RPMI7951 (cell line): ENCODE measurements around the gene ATM. TPM values are rescaled to one million over a fixed set of nuclear protein-coding genes. Genes with fewer than 3 reads are reported as not detected.
A peak's percentile ranks its signal among the peaks of the same experiment; 100 is the strongest.
"Not testable (repeated sequence)": the region's sequence is repeated elsewhere in the genome, so short reads cannot be mapped to it uniquely, and the experiment has no call there.

Experiments used
- DNase-seq: peaks from one replicate; pipeline ENCODE4 v3.0.0-alpha.2; 2012; ENCODE audit warnings: low read depth
- total RNA-seq: library from RNA; depleted of rRNA; stranded (reverse); fragments of >200 nt; shearing (Covaris generic); gene quantifications from 2 replicates; pipeline ENCODE4 v1.2.3, GENCODE V29; 2014; rRNA removed

The ATM gene
- total RNA-seq, 1 experiment from 2014 or later, result 66.4 TPM

DNA sequence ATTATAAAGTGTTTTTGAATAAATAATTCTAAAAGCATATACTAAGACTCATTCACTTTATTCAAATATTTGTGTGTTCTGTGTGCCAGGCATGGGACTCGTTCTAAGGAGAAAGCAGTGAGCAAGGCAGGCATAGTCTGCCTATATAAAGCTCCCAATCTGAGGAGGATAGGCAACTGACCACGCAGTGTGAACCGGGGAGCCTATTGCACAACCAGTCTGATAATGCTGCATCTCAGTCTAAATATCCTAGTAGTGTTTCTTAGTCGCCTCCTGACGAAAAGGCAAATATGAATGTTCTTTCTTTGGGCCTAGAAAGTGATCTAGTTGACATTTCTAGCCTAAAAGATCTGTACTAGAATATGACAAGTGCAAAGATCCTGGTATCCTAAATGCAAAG lies 146.2 kb downstream of the ATM start:
- no peak for DNase-seq

DNA sequence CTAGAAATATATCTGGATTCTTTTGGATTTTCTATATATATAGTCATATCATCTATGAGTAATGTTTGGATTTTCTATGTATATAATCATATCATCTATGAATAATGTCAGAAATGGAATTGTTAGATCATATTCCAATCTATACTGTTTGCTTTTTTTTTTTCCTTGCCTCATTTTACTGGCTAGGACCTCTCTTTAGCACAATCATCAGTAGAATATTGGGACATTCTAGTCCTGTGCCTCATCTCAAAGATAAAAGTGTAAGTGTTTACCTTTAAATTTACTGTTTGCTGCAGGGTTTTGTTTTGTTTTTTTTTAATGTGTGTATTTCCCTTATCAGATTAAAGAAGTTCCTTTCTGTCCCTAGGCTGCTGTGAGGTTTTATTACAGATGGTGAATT lies 147.4 kb downstream of the ATM start:
- no peak for DNase-seq

DNA sequence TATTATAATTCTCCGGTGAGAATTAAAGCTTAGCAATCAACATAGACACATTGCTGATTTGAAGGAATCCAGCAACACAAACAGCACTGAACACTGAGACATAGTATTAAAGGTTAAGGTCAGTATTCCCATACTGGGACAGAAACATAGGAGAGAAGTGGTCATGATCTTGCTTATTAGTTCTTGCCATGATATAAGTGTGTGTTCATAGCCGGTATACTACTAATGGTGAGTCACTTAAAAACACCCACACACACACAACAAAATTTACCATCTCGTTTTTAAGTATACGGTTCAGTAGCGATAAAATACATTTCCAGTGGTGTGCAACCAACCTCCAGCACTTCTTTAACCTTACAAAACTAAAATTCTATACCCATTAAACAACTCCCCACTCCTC lies 148.1 kb downstream of the ATM start:
- no peak for DNase-seq

DNA sequence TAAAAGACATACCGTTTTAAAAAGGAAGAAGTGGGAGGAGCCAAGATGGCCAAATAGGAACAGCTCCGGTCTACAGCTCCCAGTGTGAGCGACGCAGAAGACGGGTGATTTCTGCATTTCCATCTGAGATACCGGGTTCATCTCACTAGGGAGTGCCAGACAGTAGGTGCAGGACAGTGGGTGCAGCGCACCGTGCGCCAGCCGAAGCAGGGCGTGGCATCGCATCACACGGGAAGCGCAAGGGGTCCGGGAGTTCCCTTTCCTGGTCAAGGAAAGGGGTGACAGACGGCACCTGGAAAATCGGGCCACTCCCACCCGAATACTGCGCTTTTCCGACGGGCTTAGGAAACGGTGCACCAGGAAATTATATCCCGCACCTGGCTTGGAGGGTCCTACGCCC lies 150.6 kb downstream of the ATM start:
- DNase-seq, result not testable (repeated sequence)

DNA sequence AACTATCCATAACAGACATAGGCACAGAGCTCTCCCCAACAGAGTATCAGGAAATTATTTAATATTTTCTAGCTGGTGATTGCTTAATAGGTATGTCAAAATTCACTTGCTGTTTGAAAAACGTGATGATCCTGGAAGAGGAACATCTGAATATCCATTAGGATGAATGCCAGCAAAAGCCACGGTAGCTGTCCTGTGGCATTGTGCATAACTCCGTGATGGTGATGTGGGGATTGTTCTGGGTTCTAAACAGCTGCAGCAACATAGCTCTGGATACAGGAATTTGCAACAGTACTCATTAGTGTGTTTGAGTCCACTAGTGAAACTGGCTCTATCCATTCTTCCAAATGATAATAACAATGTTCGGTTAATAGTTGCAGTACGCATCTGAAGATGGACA lies 165.7 kb downstream of the ATM start:
- DNase-seq, result no peak

DNA sequence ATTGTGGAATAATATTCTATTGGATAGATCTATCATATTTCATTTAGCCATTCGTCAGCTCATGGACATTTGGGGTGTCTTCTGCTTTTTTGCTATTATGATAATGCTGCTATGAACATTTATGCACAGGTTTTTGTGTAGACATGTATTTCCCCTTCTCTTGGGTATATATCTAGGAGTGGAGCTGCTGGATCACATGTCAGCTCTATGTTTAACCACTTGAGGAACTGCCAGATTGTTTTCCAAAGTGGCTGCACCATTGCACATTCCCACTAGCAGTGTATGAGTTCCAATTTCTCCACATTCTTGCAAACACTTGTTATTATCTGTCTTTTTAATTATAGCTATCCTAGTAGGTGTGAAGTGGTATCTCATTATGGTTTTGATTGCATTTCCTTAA lies 169.5 kb downstream of the ATM start:
- DNase-seq, result no peak

DNA sequence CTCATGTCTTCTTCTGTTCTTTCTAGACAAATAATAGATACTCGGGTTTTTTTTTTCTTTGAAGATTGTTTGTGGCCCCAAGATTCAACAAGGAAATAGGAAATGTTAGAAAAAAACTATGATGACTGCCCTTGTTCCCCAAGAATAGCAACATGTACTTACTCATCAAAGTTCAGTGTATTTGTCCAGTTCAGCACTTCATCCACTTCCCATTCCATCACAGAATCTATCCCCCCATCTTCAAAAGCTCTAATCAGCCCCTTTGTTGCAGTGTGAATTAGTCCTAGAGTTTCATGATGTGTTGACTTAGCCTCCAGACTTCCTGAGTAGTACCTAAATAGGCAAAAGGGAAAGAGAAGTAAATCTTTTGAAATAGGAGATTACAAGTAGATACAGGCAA lies 170.2 kb downstream of the ATM start:
- DNase-seq, result no peak

DNA sequence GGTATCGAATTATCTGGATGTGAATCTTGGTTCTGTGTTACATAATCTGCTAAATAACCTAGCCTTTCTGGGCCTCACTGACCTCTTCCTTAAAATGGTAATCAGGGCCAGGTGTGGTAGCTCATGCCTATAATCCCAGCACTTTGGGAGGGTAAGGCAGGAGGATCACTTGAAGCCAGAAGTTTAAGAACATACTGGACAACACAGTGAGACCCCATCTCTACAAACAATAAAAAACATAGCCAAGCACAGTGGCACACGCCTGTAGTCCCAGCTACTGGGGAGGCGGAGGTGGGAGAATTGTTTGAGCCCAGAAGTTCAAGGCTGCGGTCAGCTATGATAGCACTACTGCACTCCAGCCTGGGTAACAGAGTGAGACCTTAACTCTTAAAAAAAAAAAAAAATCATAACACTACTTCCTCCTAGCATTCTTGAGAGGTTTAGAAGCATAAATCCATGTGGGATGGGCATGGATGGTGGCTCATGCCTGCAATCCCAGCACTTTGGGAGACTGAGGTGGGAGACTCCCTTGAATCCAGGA lies 171.9 kb downstream of the ATM start:
- DNase-seq, result no peak

DNA sequence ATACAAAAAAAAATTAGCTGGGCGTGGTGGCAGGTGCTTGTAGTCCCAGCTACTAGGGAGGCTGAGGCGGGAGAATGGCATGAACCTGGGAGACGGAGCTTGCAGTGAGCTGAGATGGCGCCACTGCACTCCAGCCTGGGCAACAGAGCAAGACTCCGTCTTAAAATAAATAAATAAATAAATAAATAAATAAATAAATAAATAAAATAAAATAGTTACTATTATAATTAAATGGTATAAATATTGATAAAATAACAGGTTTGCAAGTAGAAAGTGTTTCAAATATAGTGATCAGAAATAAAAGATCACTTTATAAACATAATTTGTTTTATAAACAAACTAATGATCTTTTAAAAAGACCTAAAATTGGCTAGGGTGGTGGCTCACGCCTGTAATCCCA lies 173.8 kb downstream of the ATM start:
- DNase-seq, result not testable (repeated sequence)

DNA sequence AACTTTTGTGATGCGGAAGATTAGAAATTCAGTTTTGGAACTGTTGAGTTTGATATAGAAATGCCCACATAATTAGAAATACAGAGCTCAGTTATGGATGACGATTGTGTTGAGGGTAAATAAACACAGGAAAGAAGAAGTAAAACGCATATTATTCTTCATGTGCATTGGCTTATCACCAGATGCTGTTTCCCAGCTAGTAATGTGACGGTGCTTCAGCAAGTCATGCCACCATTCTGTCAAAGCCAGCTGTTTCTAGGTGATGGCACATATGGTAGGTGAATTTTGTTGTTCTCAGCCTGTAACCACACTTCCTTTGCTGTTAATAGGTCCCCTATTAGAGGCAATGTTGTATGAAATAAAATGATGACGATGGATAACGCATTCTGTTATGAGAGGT lies 175.6 kb downstream of the ATM start:
- no peak for DNase-seq

DNA sequence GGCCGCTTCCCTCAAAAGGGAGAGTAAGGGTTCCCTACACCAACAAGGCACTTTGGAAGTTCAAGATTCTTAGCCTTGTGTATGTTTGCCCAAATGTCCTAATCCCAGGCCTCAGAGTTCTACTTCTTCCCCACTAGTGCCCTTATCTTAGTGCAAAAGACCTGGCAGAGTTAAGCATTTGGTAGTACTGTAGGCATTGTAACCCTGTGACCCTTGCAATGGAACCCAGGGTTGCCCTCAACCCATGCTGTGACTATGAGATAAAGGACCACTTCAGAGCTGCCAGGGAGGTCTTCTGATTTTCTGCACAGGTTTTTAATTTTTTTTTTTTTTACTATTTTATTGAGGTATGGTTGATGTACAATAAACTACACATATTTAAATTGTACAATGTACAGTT lies 179.4 kb downstream of the ATM start:
- DNase-seq, result no peak

DNA sequence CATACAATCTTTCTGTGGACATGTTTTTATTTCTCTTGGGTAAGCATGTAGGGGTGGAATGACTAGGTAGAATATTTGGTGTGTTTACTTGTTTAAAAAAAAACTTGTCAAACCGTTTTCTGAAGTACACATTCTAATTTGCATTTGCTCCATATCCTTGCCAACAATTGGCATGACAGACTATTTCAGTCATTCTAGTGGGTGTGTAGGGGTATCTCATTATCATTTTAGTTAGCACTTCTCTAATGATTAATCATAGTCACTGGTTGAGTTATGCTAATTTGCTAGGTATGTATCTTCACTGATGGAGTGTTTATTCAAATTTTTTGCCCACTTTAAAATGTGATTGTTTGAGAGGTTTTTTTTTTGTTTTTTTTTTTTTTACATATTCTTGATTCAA lies 180.2 kb downstream of the ATM start:
- no peak for DNase-seq

DNA sequence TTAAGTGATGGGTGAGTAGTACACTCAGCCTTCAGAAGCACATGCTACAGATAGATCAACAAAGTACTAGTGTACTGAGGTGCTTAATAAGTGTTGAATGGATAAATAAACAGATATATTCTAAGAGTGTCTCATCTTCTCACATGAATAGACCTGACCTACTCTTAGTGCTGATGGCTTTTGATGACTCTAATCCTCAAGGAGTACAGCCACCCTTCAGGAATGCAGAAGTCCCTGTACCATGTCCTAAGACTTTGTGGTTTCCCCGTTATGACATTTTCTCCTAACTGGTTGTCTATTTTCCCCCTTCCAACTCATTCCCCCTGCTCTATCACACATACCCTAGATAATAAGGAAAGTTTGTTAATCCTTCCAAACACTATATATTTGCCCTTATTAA lies 182.8 kb downstream of the ATM start:
- DNase-seq, result no peak

DNA sequence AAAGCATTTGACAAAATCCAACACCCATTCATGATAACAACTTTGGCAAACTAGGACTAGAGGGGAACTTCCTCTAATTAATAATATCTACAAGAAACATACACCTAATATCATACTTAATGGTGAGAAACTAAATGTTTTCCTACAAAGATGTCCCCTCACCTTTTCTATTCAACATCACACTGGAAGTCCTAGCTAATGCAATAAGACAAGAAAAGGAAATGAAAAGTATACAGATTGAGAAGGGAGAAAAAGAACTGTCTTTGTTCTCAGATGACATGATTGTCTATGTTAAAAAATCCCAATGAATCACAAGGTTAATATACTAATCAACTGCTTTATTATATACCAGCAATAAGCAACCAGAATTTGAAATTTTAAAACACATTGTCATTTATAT lies 192.1 kb downstream of the ATM start:
- no peak for DNase-seq

DNA sequence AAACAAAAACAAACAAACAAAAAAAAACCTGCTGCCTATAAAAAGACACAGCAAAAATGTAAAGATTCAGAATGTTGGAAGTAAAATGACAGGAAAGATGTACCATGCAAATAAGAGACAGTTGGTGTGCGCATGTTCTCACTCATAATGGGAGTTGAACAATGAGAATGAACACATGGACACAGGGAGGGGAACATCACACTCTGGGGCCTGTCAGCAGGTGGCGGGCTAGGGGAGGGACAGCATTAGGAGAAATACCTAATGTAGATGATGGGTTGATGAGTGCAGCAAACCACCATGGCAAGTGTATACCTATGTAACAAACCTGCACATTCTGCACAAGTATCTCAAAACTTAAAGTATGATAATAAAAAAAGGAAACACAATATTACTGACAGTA lies 194.7 kb downstream of the ATM start:
- DNase-seq, result peak; percentile 34

Other genes starting within 250 kb of the ATM start
- 32.3 and 33.0 TPM in 2 replicates for gene CUL5, start 214.2 kb upstream of the ATM start, total RNA-seq
- gene ACAT1, start 101.5 kb upstream of the ATM start, total RNA-seq, result 135 and 136 TPM in 2 replicates
- 20.6 and 25.0 TPM in 2 replicates for gene NPAT, start 429 bp upstream of the ATM start, total RNA-seq
- 0.10 and 0.24 TPM in 2 replicates for gene C11orf65, start 244.5 kb downstream of the ATM start, total RNA-seq